HG03521 (cell line): ENCODE measurements around the gene PPP2R5C.
"Not testable (repeated sequence)": the region's sequence is repeated elsewhere in the genome, so short reads cannot be mapped to it uniquely, and the experiment has no call there.

Experiments
- ATAC-seq: cut with Tn5 transposase; IDR thresholded peaks from one replicate; pipeline ENCODE4 v1.9.1; 2021; ENCODE audit warnings: mild to moderate bottlenecking, moderate library complexity; ENCODE audit not compliant: unreplicated experiment

The PPP2R5C gene

DNA sequence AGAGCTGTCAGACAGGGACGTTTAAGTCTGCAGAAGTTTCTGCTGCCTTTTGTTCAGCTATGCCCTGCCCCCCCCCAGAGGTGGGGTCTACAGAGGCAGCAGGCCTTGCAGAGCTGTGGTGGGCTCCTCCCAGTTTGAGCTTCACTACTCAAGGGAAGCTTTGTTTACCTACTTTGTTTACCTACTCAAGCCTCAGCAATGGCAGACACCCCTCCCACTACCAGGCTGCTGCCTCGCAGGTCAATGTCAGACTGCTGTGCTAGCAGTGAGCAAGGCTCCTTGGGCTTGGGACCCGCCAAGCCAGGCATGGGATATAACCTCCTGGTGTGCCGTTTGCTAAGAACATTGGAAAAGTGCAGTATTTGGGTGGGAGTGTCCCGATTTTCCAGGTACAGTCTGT is 11.8 kb upstream of the PPP2R5C start:
- not testable (repeated sequence) for ATAC-seq

DNA sequence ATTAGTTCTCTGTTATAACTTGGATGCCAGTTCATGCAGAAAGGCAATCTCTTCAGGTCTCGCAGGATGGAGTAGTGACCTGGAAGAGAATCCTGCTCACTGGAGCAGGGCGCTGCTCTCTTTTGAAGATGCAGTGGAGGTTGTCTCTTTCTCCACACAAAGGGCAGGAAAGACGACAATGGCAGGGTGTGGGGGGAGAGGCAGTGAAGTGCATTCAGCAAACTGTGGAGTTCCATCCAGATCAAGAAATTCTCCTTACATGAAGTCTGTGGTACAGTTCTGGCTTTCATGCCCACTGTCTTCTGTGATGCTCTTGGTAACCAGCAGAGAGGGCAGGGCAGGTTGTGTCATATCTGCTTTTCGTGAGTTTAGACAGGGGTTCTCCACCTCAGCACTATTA is 6.6 kb upstream of the PPP2R5C start:
- no peak for ATAC-seq

DNA sequence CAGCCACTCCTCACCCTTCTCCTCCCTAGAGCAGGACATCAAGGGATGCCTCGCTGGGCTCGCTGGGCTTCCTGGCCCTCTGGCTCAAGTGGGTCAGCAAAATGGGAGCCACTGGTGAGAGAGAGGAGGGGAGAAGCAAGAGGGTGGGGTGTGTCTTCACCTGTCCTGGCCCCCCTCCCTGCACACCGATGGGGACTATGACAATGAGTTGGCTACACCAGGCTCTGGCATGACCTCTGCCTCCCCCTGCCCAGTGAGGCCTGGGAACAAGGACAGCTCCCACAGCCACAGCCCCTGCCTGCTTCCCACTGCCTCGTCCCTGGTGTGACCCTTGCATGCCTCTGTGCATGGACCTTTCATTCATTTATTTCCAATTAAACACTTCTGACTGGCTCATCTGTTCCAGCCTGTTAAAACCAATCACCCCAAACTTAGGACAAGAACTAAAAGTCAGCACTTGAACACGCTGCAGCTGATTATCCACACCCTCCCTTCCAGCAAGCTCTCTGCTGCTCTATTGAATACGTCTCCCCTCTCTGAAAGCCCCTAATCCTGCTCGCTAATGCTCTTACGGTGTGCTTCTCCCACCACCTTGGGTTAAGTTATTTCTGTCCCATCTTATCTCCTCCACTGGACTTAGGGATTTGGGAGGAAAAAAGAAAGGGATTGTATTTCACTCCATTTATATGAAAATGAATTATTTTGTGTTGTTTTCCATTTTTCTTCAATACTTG is 5.8 kb upstream of the PPP2R5C start:
- no peak for ATAC-seq

DNA sequence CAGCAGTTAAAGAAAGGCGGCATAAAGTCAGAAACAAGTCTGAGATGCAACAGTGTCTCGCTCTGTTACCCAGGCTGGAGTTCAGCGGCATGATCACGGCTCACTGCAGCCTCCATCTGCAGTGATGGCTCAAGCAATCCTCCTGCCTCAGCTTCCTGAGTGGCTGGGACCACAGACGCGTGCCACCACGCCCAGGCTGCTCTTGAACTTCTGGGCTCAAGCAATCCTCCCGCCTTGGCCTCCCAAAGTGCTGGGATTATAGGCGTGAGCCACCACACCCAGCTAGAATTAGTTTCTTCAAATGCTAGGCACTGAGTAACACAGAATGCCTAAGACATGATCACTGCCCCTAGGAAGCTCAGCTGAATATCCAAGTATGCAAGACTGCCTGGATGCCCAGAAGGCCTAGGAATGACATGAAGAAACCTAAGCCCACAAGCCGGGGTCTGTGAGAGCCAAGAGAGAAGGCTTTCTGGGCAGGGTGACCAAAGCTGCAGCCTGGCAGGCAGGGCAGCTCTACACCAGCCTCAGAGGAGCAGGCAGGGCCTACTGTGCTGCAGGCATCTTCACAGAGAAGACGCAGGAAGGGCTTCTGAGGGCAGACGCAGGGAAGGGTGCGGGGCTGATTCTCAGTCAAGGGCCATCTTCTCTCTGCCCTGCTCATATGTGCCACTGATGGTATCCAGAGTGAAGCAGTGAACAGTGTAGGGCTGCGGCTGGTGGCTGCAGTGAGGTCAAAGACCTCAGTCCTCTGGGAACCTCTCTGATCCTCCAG is 4.3 kb upstream of the PPP2R5C start:
- no peak for ATAC-seq

DNA sequence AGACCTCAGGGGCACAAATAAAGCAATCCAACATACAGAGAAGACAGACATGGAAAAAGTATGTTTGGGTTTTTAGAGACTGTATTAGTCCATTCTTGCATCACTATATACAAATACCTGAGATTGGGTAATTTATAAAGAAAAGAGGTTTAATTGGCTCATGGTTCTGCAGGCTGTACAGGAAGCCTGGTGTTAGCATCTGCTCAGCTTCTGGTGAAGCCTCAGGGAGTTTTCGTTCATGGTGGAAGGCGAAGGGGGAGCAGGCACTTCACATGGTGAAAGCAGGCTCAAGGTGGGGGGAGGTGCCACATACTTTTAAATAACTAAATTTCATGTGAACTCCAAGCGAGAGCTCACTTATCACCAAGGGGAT is 3.7 kb upstream of the PPP2R5C start:
- ATAC-seq, result no peak

GRCh38 chr14:101758913-101759593 is 2.5 kb upstream of the PPP2R5C start:
- ATAC-seq, result no peak

GRCh38 chr14:101760138-101761011 is 1.1 kb upstream of the PPP2R5C start:
- peak; percentile 55 for ATAC-seq

GRCh38 chr14:101761881-101762529 is 496 bp downstream of the PPP2R5C start:
- ATAC-seq, result no peak

DNA sequence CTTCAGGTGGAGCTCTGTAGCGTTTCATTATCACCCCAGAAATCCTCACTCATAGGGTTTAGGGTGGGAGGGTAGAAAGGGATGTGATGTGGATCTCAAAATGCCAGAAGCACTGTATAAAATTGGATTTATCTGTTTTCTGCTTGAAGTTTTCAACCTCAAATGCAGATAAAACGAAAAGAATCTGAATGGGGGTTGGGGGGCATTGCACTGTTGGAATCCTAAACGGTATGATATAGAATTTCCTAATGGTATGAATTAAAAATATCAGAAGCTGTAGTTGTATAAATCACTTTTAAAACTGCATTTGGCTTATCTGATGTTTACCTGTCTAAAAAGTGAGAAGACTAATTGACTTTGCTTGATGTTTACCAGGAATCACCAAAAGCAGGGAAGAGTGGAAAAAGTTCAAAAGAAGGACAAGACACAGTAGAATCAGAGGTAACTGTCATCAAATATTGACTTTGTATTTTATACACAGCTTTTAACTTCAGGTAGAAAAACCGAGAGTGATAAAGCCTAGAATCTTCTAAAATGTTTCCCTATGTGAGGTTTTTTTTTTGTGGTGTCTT is 1.1 kb downstream of the PPP2R5C start:
- ATAC-seq, result no peak

- ATAC-seq, result no peak
Observed at GRCh38 chr14:101763941-101764709, 2.6 kb downstream of the PPP2R5C start.

GRCh38 chr14:101767618-101768362 is 6.3 kb downstream of the PPP2R5C start:
- no peak for ATAC-seq

DNA sequence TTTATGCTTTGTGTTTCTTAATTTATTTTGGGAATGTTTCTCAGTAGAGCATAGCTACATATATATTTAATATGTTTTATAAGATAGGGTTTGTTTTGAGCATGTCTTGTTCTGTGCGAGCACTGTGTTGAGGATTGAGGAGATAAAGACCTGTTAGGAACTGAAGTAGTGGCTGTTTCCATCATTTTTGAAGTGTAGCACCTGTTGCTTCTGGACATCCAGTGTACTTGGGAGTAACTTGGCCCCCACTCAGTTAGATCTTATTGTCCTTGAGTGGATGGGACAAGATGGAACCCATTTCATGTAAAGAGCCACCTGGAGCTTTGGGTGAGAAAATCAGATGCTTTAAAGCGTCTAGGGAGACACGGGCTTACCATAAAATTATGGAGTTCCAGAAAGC is 8.7 kb downstream of the PPP2R5C start:
- no peak for ATAC-seq

- no peak for ATAC-seq
Observed at GRCh38 chr14:101772770-101773169, 11.3 kb downstream of the PPP2R5C start.

DNA sequence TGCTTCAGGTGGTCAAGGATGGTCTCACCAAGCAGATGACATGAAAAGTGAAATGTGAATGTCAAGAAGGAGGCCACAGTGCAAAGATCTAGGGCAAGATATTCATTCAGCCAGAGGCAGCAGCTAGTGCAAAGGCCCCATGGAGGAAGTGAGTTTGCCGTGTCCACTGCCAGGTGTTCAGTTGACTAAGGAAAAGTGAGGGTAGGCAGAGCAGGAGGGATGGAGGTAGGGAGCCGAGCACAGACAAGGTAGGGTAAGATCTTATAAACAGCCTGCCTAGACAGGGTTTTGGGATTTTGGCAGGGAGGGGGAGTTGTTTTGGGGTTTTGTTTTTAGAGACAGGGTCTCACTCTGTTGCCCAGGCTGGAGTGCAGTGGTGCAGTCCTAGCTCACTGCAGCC is 11.9 kb downstream of the PPP2R5C start:
- no peak for ATAC-seq

- no peak for ATAC-seq
Observed at GRCh38 chr14:101774006-101774795, 12.7 kb downstream of the PPP2R5C start.

DNA sequence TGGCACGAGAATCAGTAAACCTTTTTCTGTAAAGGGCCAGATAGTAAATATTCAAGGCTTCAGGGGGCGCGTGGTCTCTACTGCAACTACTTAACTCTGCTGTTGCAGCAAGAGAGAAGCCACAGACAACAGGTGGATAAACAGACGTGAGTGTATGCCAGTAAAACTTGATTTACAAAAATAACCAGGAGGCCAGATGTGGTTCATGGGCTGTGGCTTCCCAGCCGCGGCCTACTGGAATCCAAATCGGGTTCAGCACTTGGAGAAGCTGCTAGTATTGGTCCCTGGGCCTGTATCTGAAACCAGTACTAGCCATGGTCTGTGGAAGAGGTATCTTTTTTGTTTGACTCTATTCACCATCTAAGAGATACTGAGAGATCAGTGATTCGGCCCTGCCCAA is 13.3 kb downstream of the PPP2R5C start:
- no peak for ATAC-seq

DNA sequence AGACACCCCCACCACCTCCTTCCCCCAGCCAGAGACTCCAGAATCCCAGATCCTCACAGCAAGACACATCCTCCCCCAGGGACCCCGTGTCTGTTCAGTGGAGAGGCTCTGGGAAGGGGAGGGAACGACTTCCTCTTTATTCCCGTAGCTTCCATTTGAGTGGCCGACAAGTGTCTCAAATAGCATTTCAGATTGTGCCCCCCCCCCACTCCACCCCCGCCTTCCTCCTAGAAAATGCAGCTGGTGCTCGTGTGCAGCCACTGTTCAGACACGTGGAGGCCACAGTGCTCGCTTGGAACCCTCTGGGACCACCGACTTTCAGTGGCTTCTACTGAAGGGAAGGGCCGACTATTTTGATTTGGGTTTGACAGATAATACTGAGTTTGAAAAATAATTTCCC is 14.3 kb downstream of the PPP2R5C start:
- no peak for ATAC-seq

DNA sequence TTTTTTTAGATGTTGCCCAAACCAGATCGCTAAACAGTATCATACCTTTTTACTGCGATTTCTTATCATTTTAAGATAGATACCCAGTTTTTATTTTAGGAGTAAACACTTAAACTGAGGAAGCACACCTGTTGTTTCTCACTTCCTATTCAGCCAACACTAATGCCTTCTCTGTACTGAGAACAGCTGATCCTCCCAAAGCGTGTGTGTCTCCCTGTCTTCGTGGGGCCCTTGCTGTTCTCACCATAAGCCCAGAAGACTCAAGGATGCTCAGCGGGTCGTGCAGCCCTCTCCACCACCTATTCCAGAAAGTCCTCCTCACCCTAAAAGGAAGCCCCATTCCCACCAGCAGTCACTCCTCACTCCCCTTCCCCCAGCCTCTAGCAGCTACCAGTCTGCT is 14.8 kb downstream of the PPP2R5C start:
- ATAC-seq, result no peak
